ENCODE measurements around the gene THSD1.
"Not testable (repeated sequence)": the region's sequence is repeated elsewhere in the genome, so short reads cannot be mapped to it uniquely, and the experiment has no call there.

THSD1 gene

GRCh38 chr13:52428295-52428694, 22.3 kb upstream of the THSD1 start:
- no peak overlapping the region for H3K4me3 ChIP-seq (ENCODE audit: insufficient read length, low read depth)
- no peak overlapping the region for H3K9ac ChIP-seq (ENCODE audit: insufficient read length, low read depth)
- H3K27me3 ChIP-seq (ENCODE audit: insufficient read depth, insufficient read length), result no peaks in the 10 kb centered on the region
- H3K9me3 ChIP-seq (ENCODE audit: insufficient read depth, low read length), result no peaks in the 10 kb centered on the region
- no peak for DNase-seq (ENCODE audit: low read depth, low spot score)
- no peaks in the 10 kb centered on the region for H3K4me1 ChIP-seq (ENCODE audit: insufficient read depth, insufficient read length)
- TF ChIP-seq YY1 (IDR thresholded peaks at IDR 0.05; ENCODE audit: insufficient read depth, insufficient read length) (no peak), ZNF274 (IDR thresholded peaks at IDR 0.05; ENCODE audit: low read depth, low read length) (no peak), SUZ12 (IDR thresholded peaks at IDR 0.05; ENCODE audit: extremely low read depth, insufficient read depth, insufficient read length) (no peak)
- peaks cover 7% of the 10 kb centered on the region for H3K36me3 ChIP-seq (ENCODE audit: insufficient read depth, insufficient read length, low read length)

DNA sequence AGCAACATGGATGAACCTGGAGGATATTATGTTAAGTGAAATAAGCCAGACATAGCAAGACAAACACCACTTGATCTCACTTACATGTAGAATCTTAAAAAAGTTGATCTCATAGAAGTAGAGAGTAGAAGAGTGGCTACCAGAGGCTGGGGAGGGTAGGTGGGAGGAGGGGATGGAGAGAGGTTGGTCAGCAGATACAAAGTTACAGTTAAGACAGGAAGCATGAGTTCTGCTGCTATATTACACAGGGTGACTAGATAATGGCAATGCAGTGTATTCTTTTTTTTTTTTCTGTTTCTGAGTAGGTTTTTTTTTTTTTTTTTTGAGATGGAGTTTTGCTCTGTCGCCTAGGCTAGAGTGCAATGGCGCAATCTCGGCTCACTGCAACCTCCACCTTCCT, 15.2 kb upstream of the THSD1 start:
- no peaks in the 10 kb centered on the region for H3K9me3 ChIP-seq (ENCODE audit: insufficient read depth, low read length)
- H3K36me3 ChIP-seq (ENCODE audit: insufficient read depth, insufficient read length, low read length), result peaks cover 9% of the 10 kb centered on the region
- TF ChIP-seq SUZ12 (IDR thresholded peaks at IDR 0.05; ENCODE audit: extremely low read depth, insufficient read depth, insufficient read length) (no peak), YY1 (IDR thresholded peaks at IDR 0.05; ENCODE audit: insufficient read depth, insufficient read length) (no peak), ZNF274 (IDR thresholded peaks at IDR 0.05; ENCODE audit: low read depth, low read length) (no peak)
- no peak overlapping the region for H3K9ac ChIP-seq (ENCODE audit: insufficient read length, low read depth)
- no peak overlapping the region for H3K4me3 ChIP-seq (ENCODE audit: insufficient read length, low read depth)
- H3K27me3 ChIP-seq (ENCODE audit: insufficient read depth, insufficient read length), result no peaks in the 10 kb centered on the region
- no peak for DNase-seq (ENCODE audit: low read depth, low spot score)
- H3K4me1 ChIP-seq (ENCODE audit: insufficient read depth, insufficient read length), result no peaks in the 10 kb centered on the region

GRCh38 chr13:52419080-52419479, 13.1 kb upstream of the THSD1 start:
- H3K36me3 ChIP-seq (ENCODE audit: insufficient read depth, insufficient read length, low read length), result peaks cover 12% of the 10 kb centered on the region
- no peaks in the 10 kb centered on the region for H3K4me1 ChIP-seq (ENCODE audit: insufficient read depth, insufficient read length)

GRCh38 chr13:52414963-52415362, 9.0 kb upstream of the THSD1 start:
- Histone ChIP-seq H3K27me3 (ENCODE audit: insufficient read depth, insufficient read length) (no peaks in the 10 kb centered on the region), H3K9me3 (ENCODE audit: insufficient read depth, low read length) (no peaks in the 10 kb centered on the region), H3K4me3 (ENCODE audit: insufficient read length, low read depth) (no peak overlapping the region), H3K36me3 (ENCODE audit: insufficient read depth, insufficient read length, low read length) (peaks cover 13% of the 10 kb centered on the region), H3K9ac (ENCODE audit: insufficient read length, low read depth) (no peak overlapping the region), H3K4me1 (ENCODE audit: insufficient read depth, insufficient read length) (no peaks in the 10 kb centered on the region)
- DNase-seq (ENCODE audit: low read depth, low spot score), result no peak
- TF ChIP-seq SUZ12 (IDR thresholded peaks at IDR 0.05; ENCODE audit: extremely low read depth, insufficient read depth, insufficient read length), result no peak
- no peak for TF ChIP-seq YY1 (IDR thresholded peaks at IDR 0.05; ENCODE audit: insufficient read depth, insufficient read length)
- TF ChIP-seq ZNF274 (IDR thresholded peaks at IDR 0.05; ENCODE audit: low read depth, low read length), result no peak

More at GRCh38 chr13:52419080-52419479, 13.1 kb upstream of the THSD1 start:
- H3K4me3 ChIP-seq (ENCODE audit: insufficient read length, low read depth), result no peak overlapping the region
- no peak for TF ChIP-seq SUZ12 (IDR thresholded peaks at IDR 0.05; ENCODE audit: extremely low read depth, insufficient read depth, insufficient read length)
- no peak for TF ChIP-seq YY1 (IDR thresholded peaks at IDR 0.05; ENCODE audit: insufficient read depth, insufficient read length)
- TF ChIP-seq ZNF274 (IDR thresholded peaks at IDR 0.05; ENCODE audit: low read depth, low read length), result no peak
- no peaks in the 10 kb centered on the region for H3K9me3 ChIP-seq (ENCODE audit: insufficient read depth, low read length)
- no peak for DNase-seq (ENCODE audit: low read depth, low spot score)
- H3K9ac ChIP-seq (ENCODE audit: insufficient read length, low read depth), result no peak overlapping the region
- no peaks in the 10 kb centered on the region for H3K27me3 ChIP-seq (ENCODE audit: insufficient read depth, insufficient read length)

DNA sequence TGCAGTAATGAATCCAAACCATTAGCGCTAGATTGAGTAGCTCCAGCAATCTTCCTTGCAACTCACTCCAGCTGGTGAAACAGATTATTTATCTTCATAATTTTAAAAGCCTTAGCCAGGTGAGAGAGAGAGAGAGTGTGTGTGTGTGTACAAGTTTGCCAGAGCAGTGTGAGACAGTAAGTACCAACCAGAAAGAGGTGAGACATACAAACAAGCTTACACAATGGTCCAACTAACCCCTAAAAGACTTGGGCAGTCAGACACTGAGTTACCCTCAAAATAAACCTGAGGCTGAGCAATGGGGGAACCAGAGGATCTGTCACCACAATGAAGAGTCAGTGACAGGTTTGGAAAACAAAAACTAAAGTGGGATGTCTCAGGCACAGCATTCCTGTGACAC, 8.1 kb upstream of the THSD1 start:
- Histone ChIP-seq H3K36me3 (ENCODE audit: insufficient read depth, insufficient read length, low read length) (peaks cover 12% of the 10 kb centered on the region), H3K4me1 (ENCODE audit: insufficient read depth, insufficient read length) (no peaks in the 10 kb centered on the region), H3K9ac (ENCODE audit: insufficient read length, low read depth) (no peak overlapping the region), H3K9me3 (ENCODE audit: insufficient read depth, low read length) (no peaks in the 10 kb centered on the region), H3K4me3 (ENCODE audit: insufficient read length, low read depth) (no peak overlapping the region), H3K27me3 (ENCODE audit: insufficient read depth, insufficient read length) (no peaks in the 10 kb centered on the region)
- TF ChIP-seq YY1 (IDR thresholded peaks at IDR 0.05; ENCODE audit: insufficient read depth, insufficient read length) (no peak), ZNF274 (IDR thresholded peaks at IDR 0.05; ENCODE audit: low read depth, low read length) (no peak), SUZ12 (IDR thresholded peaks at IDR 0.05; ENCODE audit: extremely low read depth, insufficient read depth, insufficient read length) (no peak)
- no peak for DNase-seq (ENCODE audit: low read depth, low spot score)

- Histone ChIP-seq H3K4me1 (ENCODE audit: insufficient read depth, insufficient read length) (no peaks in the 10 kb centered on the region), H3K9me3 (ENCODE audit: insufficient read depth, low read length) (no peaks in the 10 kb centered on the region), H3K36me3 (ENCODE audit: insufficient read depth, insufficient read length, low read length) (peaks cover 8% of the 10 kb centered on the region), H3K4me3 (ENCODE audit: insufficient read length, low read depth) (no peak overlapping the region), H3K27me3 (ENCODE audit: insufficient read depth, insufficient read length) (no peaks in the 10 kb centered on the region), H3K9ac (ENCODE audit: insufficient read length, low read depth) (no peak overlapping the region)
- TF ChIP-seq SUZ12 (IDR thresholded peaks at IDR 0.05; ENCODE audit: extremely low read depth, insufficient read depth, insufficient read length), result no peak
- no peak for TF ChIP-seq YY1 (IDR thresholded peaks at IDR 0.05; ENCODE audit: insufficient read depth, insufficient read length)
- TF ChIP-seq ZNF274 (IDR thresholded peaks at IDR 0.05; ENCODE audit: low read depth, low read length), result no peak
- no peak for DNase-seq (ENCODE audit: low read depth, low spot score)
Measured at GRCh38 chr13:52412128-52412527, 6.2 kb upstream of the THSD1 start.

DNA sequence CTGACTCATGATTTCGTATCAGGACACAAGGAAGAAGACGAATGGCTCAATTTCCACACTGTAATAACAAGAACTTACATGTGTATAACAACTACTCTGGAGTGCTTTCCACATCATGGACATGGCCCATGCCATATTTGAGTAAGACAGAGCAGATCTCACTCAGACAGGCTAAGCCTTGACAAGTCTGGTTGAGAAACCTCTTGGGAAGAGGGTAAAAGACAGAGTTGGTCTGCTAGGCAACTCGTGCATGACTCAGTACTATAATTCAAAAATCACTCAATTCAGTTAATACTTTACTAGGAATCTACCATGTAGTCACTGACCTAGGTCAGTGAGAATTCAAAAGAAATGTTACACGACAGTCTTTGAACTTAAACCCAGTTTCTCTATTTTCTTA, 5.7 kb upstream of the THSD1 start:
- Histone ChIP-seq H3K9ac (ENCODE audit: insufficient read length, low read depth) (no peak overlapping the region), H3K4me1 (ENCODE audit: insufficient read depth, insufficient read length) (no peaks in the 10 kb centered on the region), H3K27me3 (ENCODE audit: insufficient read depth, insufficient read length) (no peaks in the 10 kb centered on the region), H3K9me3 (ENCODE audit: insufficient read depth, low read length) (no peaks in the 10 kb centered on the region), H3K36me3 (ENCODE audit: insufficient read depth, insufficient read length, low read length) (peaks cover 8% of the 10 kb centered on the region), H3K4me3 (ENCODE audit: insufficient read length, low read depth) (no peak overlapping the region)
- TF ChIP-seq SUZ12 (IDR thresholded peaks at IDR 0.05; ENCODE audit: extremely low read depth, insufficient read depth, insufficient read length), result no peak
- TF ChIP-seq ZNF274 (IDR thresholded peaks at IDR 0.05; ENCODE audit: low read depth, low read length), result no peak
- no peak for TF ChIP-seq YY1 (IDR thresholded peaks at IDR 0.05; ENCODE audit: insufficient read depth, insufficient read length)
- no peak for DNase-seq (ENCODE audit: low read depth, low spot score)

DNA sequence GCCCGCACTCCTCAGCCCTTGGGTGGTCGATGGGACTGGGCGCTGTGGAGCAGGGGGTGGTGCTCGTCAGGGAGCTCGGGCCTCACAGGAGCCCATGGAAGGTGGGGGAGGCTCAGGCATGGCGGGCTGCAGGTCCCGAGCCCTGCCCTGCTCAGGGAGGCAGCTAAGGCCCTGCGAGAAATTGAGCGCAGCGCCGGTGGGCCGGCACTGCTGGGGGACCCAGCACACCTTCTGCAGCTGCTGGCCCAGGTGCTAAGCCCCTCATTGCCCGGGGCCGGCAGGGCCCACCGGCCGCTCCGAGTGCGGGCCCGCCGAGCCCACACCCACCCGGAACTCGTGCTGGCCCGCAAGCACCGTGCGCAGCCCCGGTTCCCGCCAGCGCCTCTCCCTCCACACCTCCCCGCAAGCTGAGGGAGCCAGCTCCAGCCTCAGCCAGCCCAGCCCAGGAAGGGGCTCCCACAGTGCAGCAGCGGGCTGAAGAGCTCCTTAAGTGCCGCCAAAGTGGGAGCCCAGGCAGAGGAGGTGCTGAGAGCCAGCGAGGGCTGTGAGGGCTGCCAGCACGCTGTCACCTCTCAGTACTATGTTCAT, 2.2 kb upstream of the THSD1 start:
- DNase-seq (ENCODE audit: low read depth, low spot score); H3K4me1 ChIP-seq (ENCODE audit: insufficient read depth, insufficient read length); H3K36me3 ChIP-seq (ENCODE audit: insufficient read depth, insufficient read length, low read length); H3K9ac ChIP-seq (ENCODE audit: insufficient read length, low read depth); H3K9me3 ChIP-seq (ENCODE audit: insufficient read depth, low read length); H3K4me3 ChIP-seq (ENCODE audit: insufficient read length, low read depth): not testable (repeated sequence)
- H3K27me3 ChIP-seq (ENCODE audit: insufficient read depth, insufficient read length), result peaks cover 20% of the 10 kb centered on the region

DNA sequence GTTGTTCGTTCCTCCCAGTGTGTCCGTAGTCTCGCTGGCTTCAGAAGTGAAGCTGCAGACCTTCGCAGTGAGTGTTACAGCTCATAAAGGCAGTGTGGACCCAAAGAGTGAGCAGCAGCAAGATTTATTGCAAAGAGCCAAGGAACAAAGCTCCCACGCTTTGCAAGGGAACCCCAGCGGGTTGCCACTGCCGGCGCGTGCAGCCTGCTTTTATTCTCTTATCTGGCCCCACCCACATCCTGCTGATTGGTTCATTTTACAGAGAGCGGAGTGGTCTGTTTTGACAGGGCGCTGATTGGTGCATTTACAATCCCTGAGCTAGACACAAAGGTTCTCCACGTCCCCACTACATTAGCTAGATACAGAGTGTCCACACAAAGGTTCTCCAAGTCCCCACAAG, 1.5 kb upstream of the THSD1 start:
- not testable (repeated sequence) for H3K36me3 ChIP-seq (ENCODE audit: insufficient read depth, insufficient read length, low read length); H3K9ac ChIP-seq (ENCODE audit: insufficient read length, low read depth); H3K4me3 ChIP-seq (ENCODE audit: insufficient read length, low read depth); DNase-seq (ENCODE audit: low read depth, low spot score); H3K4me1 ChIP-seq (ENCODE audit: insufficient read depth, insufficient read length); H3K9me3 ChIP-seq (ENCODE audit: insufficient read depth, low read length)
- peaks cover 20% of the 10 kb centered on the region for H3K27me3 ChIP-seq (ENCODE audit: insufficient read depth, insufficient read length)

All from NT2/D1 (cell line).